MM.1S (cell line): ENCODE data around the gene LRRC4C.

Experiments
- EZH2 ChIP-seq: fragments of 300-600 bp; sonication (generic); optimal IDR thresholded peaks from 2 replicates; pipeline ENCODE3; 2017; ENCODE audit warnings: low read depth, mild to moderate bottlenecking, antibody characterized with exemption, low read length, mixed read lengths
- EZH2phosphoT487 ChIP-seq: fragments of 300-600 bp; sonication (generic); IDR thresholded peaks from 2 replicates; pipeline ENCODE4 v1.6.1; 2018; ENCODE audit warnings: antibody characterized with exemption, low read length
- TF ChIP-seq, protein P1 (sequence below): fragments of 300-600 bp; sonication (generic); IDR thresholded peaks from 2 replicates; pipeline ENCODE4 v1.5.1; 2016; ENCODE audit warnings: antibody characterized with exemption, low read length, mixed read lengths

DNA sequence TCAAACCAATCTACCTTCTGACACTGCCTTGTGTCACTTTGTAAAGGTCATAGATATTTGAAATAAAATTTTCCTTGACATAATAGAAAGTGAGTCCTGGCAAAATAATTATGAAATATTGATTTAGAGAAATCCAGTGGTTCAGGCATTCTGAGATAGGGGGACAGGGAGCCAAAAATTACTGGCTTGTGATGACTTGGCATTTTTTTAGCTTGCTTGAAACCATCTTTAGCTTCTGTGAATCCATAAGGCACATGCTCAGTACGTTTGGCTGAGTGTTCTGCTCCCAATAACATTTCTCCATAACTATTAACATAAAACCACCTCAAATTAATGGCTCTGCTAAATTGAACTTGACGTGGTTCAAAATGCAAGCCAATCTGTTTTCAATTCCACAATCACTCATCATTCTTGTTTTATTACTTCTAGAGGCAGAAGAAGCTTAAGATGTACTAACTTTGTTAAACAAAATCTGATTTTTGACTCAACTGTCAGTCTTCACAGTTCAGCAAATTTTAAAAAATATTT is 209.0 kb downstream of the LRRC4C start:
- TF ChIP-seq, protein P1, sequence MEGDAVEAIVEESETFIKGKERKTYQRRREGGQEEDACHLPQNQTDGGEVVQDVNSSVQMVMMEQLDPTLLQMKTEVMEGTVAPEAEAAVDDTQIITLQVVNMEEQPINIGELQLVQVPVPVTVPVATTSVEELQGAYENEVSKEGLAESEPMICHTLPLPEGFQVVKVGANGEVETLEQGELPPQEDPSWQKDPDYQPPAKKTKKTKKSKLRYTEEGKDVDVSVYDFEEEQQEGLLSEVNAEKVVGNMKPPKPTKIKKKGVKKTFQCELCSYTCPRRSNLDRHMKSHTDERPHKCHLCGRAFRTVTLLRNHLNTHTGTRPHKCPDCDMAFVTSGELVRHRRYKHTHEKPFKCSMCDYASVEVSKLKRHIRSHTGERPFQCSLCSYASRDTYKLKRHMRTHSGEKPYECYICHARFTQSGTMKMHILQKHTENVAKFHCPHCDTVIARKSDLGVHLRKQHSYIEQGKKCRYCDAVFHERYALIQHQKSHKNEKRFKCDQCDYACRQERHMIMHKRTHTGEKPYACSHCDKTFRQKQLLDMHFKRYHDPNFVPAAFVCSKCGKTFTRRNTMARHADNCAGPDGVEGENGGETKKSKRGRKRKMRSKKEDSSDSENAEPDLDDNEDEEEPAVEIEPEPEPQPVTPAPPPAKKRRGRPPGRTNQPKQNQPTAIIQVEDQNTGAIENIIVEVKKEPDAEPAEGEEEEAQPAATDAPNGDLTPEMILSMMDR, result no peak
- TF ChIP-seq EZH2, result no peak
- no peak for TF ChIP-seq EZH2phosphoT487
